Skeletal muscle tissue (tissue), 4 donors: ENCODE results near the gene SLC2A14. TPM values are rescaled to one million over a fixed set of nuclear protein-coding genes. Genes with fewer than 3 reads are reported as not detected.
"Not testable (repeated sequence)": the region's sequence is repeated elsewhere in the genome, so short reads cannot be mapped to it uniquely, and the experiment has no call there.

Source experiments
- H3K27ac ChIP-seq: one replicate; pipeline ENCODE4 v1.7.0; 2013; ENCODE audit warnings: mild to moderate bottlenecking, low read depth, low read length, inconsistent platforms
- H3K27me3 ChIP-seq, 3 donors: one replicate each; pipeline ENCODE4 v1.7.0; 2013; ENCODE audit warnings: low read length in 3 of 3; ENCODE audit not compliant: control insufficient read depth in 3 of 3, insufficient read depth in 3 of 3
- H3K36me3 ChIP-seq, 3 donors: one replicate each; pipeline ENCODE4 v1.7.0; 2013; ENCODE audit warnings: low read length in 3 of 3; ENCODE audit not compliant: control insufficient read depth in 3 of 3, insufficient read depth in 3 of 3
- H3K4me1 ChIP-seq, 3 donors: one replicate each; pipeline ENCODE4 v1.7.0; 2013; ENCODE audit warnings: low read length in 3 of 3, mild to moderate bottlenecking in 3 of 3; ENCODE audit not compliant: control insufficient read depth in 3 of 3, insufficient read depth in 3 of 3
- H3K4me3 ChIP-seq, 3 donors: one replicate each; pipeline ENCODE4 v1.7.0; 2013; ENCODE audit warnings: low read length in 3 of 3
- H3K9ac ChIP-seq, 3 donors: one replicate each; pipeline ENCODE4 v1.7.0; 2013; ENCODE audit warnings: low read length in 3 of 3, mild to moderate bottlenecking in 3 of 3, moderate library complexity in 2 of 3, low read depth in 1 of 3
- H3K9me3 ChIP-seq, 3 donors: one replicate each; pipeline ENCODE4 v1.7.0; 2013; ENCODE audit warnings: low read length in 3 of 3; ENCODE audit not compliant: control insufficient read depth in 3 of 3
- total RNA-seq: library from RNA; depleted of rRNA; stranded (reverse); fragments of >200 nt; gene quantifications from one replicate; pipeline ENCODE4 v1.2.3, GENCODE V29; 2014
- donor health status: Osteomylitis.

Gene SLC2A14
- total RNA-seq, 1 donor from 2014 or later, result 0.52 TPM

- not testable (repeated sequence) for H3K36me3 ChIP-seq, H3K9me3 ChIP-seq, H3K9ac ChIP-seq, H3K4me3 ChIP-seq, H3K27me3 ChIP-seq, H3K4me1 ChIP-seq, H3K27ac ChIP-seq
Observed at GRCh38 chr12:7905600-7906125, 32.9 kb upstream of the SLC2A14 start.

- Histone ChIP-seq H3K27ac (no peak overlapping the region), H3K36me3 (no peaks in the 10 kb centered on the region), H3K4me3 (no peak overlapping the region), H3K9me3 (no peaks in the 10 kb centered on the region), H3K4me1 (no peaks in the 10 kb centered on the region), H3K9ac (no peak overlapping the region), H3K27me3 (no peaks in the 10 kb centered on the region)
Observed at GRCh38 chr12:7905071-7905470, 32.4 kb upstream of the SLC2A14 start.

DNA sequence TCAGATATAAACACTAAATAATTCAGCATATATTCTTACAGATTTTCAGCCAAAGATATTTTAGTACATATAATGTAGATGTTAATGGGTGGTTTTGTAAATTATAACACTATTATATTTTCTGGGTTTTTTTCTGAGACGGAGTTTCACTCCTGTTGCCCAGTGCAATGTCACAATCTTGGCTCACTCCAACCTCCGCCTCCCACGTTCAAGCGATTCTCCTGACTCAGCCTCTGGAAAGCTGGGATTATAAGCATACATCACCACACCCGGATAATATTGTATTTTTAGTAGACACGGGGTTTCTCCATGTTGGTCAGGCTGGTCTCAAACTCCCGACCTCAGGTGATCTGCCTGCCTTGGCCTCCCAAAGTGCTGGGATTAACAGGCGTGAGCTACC, 29.7 kb upstream of the SLC2A14 start:
- not testable (repeated sequence) for H3K36me3 ChIP-seq

GRCh38 chr12:7899755-7900154, 27.0 kb upstream of the SLC2A14 start:
- Histone ChIP-seq H3K27ac (no peak overlapping the region), H3K4me3 (no peak overlapping the region)

More for the DNA sequence above, 29.7 kb upstream of the SLC2A14 start:
- not testable (repeated sequence) for H3K4me1 ChIP-seq, H3K27me3 ChIP-seq, H3K27ac ChIP-seq, H3K9ac ChIP-seq, H3K4me3 ChIP-seq, H3K9me3 ChIP-seq

DNA sequence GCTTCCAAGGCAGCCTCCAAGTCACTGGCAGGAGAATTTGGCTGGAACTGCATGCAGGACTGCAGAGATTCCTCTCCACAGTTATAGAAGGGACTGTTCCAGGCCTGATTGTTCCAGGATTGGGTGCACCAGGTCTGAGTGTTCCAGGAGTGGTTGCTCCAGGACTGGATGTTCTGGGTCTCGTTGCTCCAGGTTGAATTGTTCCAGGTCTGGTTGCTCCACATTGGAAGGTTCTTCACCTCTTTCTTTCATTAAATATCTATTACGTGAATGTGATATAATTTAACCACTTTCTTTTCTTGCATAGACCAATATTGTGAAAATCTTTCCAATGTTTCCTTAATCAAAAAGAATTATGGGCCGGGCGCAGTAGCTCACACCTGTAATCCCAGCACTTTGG, 24.0 kb upstream of the SLC2A14 start:
- not testable (repeated sequence) for H3K4me1 ChIP-seq, H3K36me3 ChIP-seq, H3K27ac ChIP-seq, H3K9ac ChIP-seq, H3K4me3 ChIP-seq, H3K27me3 ChIP-seq, H3K9me3 ChIP-seq

More at GRCh38 chr12:7899755-7900154, 27.0 kb upstream of the SLC2A14 start:
- Histone ChIP-seq H3K4me1 (no peaks in the 10 kb centered on the region), H3K36me3 (no peaks in the 10 kb centered on the region), H3K9ac (no peak overlapping the region), H3K9me3 (no peaks in the 10 kb centered on the region), H3K27me3 (no peaks in the 10 kb centered on the region)

DNA sequence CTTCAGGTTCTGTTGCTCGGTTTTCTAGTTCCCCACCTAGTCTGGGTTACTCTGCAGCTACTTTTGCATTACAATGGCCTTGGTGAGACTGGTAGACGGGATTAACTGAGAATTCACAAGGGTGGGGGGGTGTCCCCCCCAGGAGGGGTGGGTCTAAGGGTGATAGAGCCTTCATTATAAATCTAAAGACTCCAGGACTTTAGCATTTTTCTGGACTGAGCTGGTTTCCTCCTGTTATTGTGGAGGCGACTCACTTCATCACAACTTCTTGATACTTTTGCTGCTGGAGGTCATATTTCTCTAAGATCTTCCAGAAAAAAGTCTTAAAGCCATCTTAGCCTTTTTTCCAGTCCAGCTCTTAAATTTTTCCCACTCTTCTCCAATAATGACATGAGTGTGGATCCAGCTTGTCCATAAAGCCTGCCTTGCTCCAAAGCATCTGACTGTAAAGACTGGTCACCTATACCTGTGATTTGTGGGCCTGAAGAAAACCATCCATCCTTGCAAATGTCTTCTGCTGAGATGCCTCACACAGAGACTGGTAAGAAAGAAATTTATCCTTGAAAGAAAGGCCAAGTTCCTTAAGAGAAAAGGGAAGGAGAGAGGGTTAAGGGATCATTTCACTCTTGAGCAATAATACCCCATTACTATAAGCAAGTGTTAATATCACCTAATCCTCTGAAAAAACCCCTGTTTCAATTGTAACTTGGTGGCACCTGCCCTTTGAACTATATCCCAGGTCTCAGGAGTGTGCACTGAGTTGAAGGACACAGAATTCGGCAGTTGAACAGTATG, 19.7 kb upstream of the SLC2A14 start:
- H3K27ac ChIP-seq, result no peak overlapping the region
- H3K9me3 ChIP-seq, result no peaks in the 10 kb centered on the region

DNA sequence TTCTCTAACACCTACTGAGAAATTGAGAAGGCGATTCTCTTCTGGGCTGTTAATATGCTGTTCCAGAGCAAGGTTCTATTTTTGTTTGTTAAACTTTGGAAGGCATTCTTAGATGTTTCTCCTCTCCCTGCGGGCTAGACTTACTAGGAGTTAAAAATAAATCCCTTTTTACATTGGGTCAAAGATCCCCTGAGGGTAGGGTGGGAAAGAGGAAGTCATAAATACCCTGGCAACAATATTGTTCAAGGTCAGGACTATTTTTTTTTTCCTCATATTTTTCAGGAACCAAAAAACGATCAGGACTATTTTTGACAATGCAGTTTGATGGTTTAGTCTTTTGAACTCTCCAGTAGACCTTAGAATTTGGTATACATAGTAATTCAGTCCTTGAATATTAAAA, 12.0 kb upstream of the SLC2A14 start:
- Histone ChIP-seq H3K9me3 (no peaks in the 10 kb centered on the region), H3K4me1 (no peaks in the 10 kb centered on the region), H3K4me3 (no peak overlapping the region), H3K27me3 (no peaks in the 10 kb centered on the region), H3K36me3 (no peaks in the 10 kb centered on the region), H3K27ac (no peak overlapping the region), H3K9ac (no peak overlapping the region)

More for the DNA sequence above, 19.7 kb upstream of the SLC2A14 start:
- no peaks in the 10 kb centered on the region for H3K36me3 ChIP-seq
- H3K27me3 ChIP-seq, result no peaks in the 10 kb centered on the region
- no peaks in the 10 kb centered on the region for H3K4me1 ChIP-seq
- no peak overlapping the region for H3K4me3 ChIP-seq
- no peak overlapping the region for H3K9ac ChIP-seq

DNA sequence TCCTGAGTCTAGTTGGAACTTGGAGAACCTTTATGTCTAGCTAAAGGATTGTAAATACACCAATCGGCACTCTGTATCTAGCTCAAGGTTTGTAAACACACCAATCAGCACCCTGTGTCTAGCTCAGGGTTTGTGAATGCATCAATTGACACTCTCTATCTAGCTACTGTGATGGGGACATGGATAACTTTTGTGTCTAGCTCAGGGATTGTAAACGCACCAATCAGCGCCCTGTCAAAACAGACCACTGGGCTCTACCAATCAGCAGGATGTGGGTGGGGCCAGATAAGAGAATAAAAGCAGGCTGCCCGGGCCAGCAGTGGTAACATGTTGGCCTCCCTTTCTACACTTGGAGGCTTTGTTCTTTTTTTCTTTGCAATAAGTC, 9.0 kb upstream of the SLC2A14 start:
- H3K9me3 ChIP-seq, H3K9ac ChIP-seq, H3K27me3 ChIP-seq, H3K36me3 ChIP-seq, H3K4me1 ChIP-seq, H3K27ac ChIP-seq, H3K4me3 ChIP-seq: not testable (repeated sequence)

DNA sequence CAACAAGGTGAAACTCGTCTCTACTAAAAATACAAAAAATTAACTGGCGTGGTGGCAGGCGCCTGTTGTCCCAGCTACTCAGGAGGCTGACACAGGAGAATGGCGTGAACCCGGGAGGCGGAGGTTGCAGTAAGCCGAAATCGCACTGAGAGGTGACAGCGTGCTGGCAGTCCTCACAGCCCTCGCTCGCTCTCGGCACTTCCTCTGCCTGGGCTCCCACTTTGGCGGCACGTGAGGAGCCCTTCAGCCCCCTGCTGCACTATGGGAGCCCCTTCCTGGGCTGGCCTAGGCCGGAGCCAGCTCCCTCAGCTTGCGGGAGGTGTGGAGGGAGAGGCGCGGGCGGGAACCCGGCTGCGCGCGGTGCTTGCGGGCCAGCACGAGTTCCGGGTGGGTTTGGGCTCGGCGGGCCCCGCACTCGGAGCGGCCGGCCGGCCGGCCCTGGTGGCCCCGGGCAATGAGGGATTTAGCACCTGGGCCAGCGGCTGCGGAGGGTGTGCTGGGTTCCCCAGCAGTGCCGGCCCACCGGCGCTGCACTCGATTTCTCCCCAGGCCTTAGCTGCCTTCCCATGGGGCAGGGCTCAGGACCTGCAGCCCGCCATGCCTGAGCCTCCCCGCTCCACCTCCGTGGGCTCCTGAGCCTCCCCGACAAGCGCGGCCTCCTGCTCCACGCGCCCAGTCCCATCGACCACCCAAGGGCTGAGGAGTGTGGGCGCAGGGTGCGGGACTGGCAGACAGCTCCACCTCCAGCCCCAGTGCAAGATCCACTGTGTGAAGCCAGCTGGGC, 8.4 kb upstream of the SLC2A14 start:
- not testable (repeated sequence) for H3K27me3 ChIP-seq, H3K4me3 ChIP-seq, H3K9ac ChIP-seq, H3K36me3 ChIP-seq, H3K9me3 ChIP-seq, H3K4me1 ChIP-seq, H3K27ac ChIP-seq

GRCh38 chr12:7879246-7879645, 6.5 kb upstream of the SLC2A14 start:
- no peak overlapping the region for H3K9ac ChIP-seq
- no peak overlapping the region for H3K4me3 ChIP-seq
- H3K4me1 ChIP-seq, result no peaks in the 10 kb centered on the region
- H3K27ac ChIP-seq, result no peak overlapping the region
- H3K9me3 ChIP-seq, result no peaks in the 10 kb centered on the region
- no peaks in the 10 kb centered on the region for H3K36me3 ChIP-seq
- H3K27me3 ChIP-seq, result no peaks in the 10 kb centered on the region
